ENCODE data around the gene STC2.
"Not testable (repeated sequence)": the region's sequence is repeated elsewhere in the genome, so short reads cannot be mapped to it uniquely, and the experiment has no call there.

STC2 gene, protein sequence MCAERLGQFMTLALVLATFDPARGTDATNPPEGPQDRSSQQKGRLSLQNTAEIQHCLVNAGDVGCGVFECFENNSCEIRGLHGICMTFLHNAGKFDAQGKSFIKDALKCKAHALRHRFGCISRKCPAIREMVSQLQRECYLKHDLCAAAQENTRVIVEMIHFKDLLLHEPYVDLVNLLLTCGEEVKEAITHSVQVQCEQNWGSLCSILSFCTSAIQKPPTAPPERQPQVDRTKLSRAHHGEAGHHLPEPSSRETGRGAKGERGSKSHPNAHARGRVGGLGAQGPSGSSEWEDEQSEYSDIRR

DNA sequence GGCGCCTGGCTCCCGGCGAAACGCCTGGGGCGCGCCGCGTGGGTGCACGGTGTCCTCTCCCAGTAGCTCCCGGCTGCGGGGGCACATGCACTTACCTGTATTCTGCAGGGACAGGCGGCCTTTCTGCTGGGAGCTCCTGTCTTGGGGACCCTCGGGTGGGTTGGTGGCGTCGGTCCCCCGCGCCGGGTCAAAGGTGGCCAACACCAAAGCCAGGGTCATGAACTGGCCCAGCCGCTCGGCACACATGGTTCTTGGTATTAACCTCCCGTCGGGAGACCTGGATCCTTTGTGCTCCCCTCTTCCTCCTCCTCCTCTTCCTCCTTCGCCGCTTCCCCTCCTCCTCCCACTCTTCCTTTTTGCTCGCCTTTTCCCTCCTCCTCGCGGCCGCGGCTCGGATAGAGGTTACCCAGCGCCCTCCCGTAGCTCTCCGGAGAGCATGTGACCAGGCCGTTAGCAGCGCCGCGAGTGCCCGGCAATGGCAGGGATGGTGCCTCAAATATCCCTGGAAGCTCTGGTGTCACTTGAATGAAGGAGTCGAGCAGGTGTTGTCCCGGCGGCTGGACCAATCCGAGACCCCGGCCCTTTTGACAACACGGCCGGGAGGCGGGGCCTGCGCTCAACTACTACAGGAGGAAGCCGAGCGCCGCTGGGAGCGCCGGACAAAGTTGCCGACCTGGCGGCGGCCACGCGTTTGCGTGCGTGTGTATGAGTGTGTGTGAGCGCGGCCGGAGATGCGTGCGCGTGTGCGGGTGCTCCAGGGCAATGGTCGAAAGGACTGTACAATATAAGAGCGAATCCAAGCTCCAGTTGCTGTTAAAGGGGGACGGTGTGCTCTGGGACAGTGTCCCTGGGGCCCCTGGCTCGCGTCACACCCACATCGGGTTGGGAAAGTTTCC is at the start of gene STC2:
Gene STC2 (minus strand): TSS at position 467 of the 896 bp plus-strand sequence. CDS start 221 bp downstream, at position 246.
- TF ChIP-seq CTCF (conservative IDR thresholded peaks at IDR 0.05; ENCODE audit: low read depth, low read length) = peak; percentile 6
- DNase-seq (ENCODE audit: low read depth) = peak; percentile 85
- H3K4me3 ChIP-seq (ENCODE audit: low read depth, low read length) = peak within 1 kb of the TSS; percentile 75

- no peak for DNase-seq (ENCODE audit: low read depth)
- no peak overlapping the region for H3K4me3 ChIP-seq (ENCODE audit: low read depth, low read length)
- no peak for TF ChIP-seq CTCF (conservative IDR thresholded peaks at IDR 0.05; ENCODE audit: low read depth, low read length)
Measured at GRCh38 chr5:173371400-173371799, 43.2 kb upstream of the STC2 start.

- H3K4me3 ChIP-seq (ENCODE audit: low read depth, low read length); DNase-seq (ENCODE audit: low read depth): not testable (repeated sequence)
Measured at GRCh38 chr5:173363406-173363805, 35.2 kb upstream of the STC2 start.

- H3K4me3 ChIP-seq (ENCODE audit: low read depth, low read length) = no peak overlapping the region
Measured at GRCh38 chr5:173355561-173355960, 27.3 kb upstream of the STC2 start.

DNA sequence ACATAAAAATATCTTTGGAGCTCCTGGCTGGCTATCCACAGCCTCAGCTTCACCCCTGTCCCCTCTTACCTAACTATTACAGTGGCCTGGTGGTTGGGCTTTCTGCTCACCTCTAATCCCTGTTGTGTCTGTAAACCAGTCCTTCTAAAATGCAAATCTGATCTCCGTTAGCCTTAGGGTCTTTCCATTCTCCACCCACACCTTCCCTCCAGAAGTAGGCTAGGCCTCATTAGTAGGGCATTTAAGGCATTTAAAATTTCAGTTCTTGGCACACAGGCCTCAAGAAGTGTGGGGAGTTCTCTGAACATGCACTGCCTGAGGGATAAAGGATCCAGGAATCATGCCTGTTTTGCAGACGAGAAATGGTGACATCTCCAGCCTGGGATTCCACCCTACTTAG is 26.4 kb upstream of the STC2 start:
- H3K4me3 ChIP-seq (ENCODE audit: low read depth, low read length) = no peak overlapping the region
- no peak for DNase-seq (ENCODE audit: low read depth)
- TF ChIP-seq CTCF (conservative IDR thresholded peaks at IDR 0.05; ENCODE audit: low read depth, low read length) = no peak

More at GRCh38 chr5:173355561-173355960, 27.3 kb upstream of the STC2 start:
- no peak for DNase-seq (ENCODE audit: low read depth)
- TF ChIP-seq CTCF (conservative IDR thresholded peaks at IDR 0.05; ENCODE audit: low read depth, low read length) = no peak

- no peak for DNase-seq (ENCODE audit: low read depth)
- TF ChIP-seq CTCF (conservative IDR thresholded peaks at IDR 0.05; ENCODE audit: low read depth, low read length) = no peak
- no peak overlapping the region for H3K4me3 ChIP-seq (ENCODE audit: low read depth, low read length)
Measured at GRCh38 chr5:173352366-173353349, 24.4 kb upstream of the STC2 start.

All from choroid plexus epithelial cell (primary cell).